Right renal pelvis (tissue), 4 donors: ENCODE results near the gene BMF. TPM values are rescaled to one million over a fixed set of nuclear protein-coding genes. Genes with fewer than 3 reads are reported as not detected.

Experiments
- polyA plus RNA-seq, 4 donors: library from polyadenylated mRNA; unstranded; fragments of 120-200 nt; gene quantifications; one replicate each; pipeline ENCODE4 v1.2.1, GENCODE V29; 2013; ENCODE audit not compliant: insufficient read length in 4 of 4

The BMF gene
- polyA plus RNA-seq, 4 donors: 39.0 to 43.6 (median 42.2) TPM

Other genes with a start within 250 kb of the BMF start
- gene GPR176, start 188.6 kb downstream of the BMF start, polyA plus RNA-seq: 10 to 100 TPM; 14.2 to 17.7 (median 15.1) TPM
- gene EIF2AK4, start 174.8 kb downstream of the BMF start, polyA plus RNA-seq: 10 to 100 TPM; 49.6 to 67.6 (median 56.9) TPM
- 100 to 1,000 TPM; 571 to 622 (median 600) TPM for gene SRP14, start 69.7 kb downstream of the BMF start, polyA plus RNA-seq
- gene BUB1B, start 52.2 kb upstream of the BMF start, polyA plus RNA-seq: 10 to 100 TPM; 27.1 to 31.3 (median 29.6) TPM
- 1 to 10 TPM; 6.3 to 6.7 (median 6.6) TPM for gene PAK6, start 130.2 kb upstream of the BMF start, polyA plus RNA-seq
- under 1 TPM in 1 of 4 donors, not detected in 3; 0.26 TPM for gene ANKRD63, start 174.2 kb upstream of the BMF start, polyA plus RNA-seq
- 10 to 100 TPM in 2 of 4 donors, 1 to 10 TPM in 2; 7.9 to 12.3 (median 10.3) TPM for gene PLCB2, start 199.1 kb upstream of the BMF start, polyA plus RNA-seq
- gene INAFM2, start 214.8 kb upstream of the BMF start, polyA plus RNA-seq: 10 to 100 TPM; 20.1 to 23.2 (median 20.6) TPM
- 10 to 100 TPM in 1 of 4 donors, 1 to 10 TPM in 3; 3.9 to 10.8 (median 7.6) TPM for gene CCDC9B, start 232.1 kb upstream of the BMF start, polyA plus RNA-seq
- not detected for gene PHGR1, start 242.2 kb upstream of the BMF start, polyA plus RNA-seq
- 1 to 10 TPM in 1 of 4 donors, under 1 TPM in 3; 0.18 to 1.3 (median 0.62) TPM for gene DISP2, start 249.3 kb upstream of the BMF start, polyA plus RNA-seq